GM12872 (cell line): Measurements from ENCODE around the gene XIRP1.

Experiments used
- CTCF ChIP-seq: IDR thresholded peaks from 3 replicates; pipeline ENCODE4 v1.5.1; 2011; ENCODE audit warnings: low read depth, mild to moderate bottlenecking, low read length, moderate library complexity; ENCODE audit not compliant: insufficient read depth

Gene XIRP1

GRCh38 chr3:39142067-39142466 lies 50.3 kb downstream of the XIRP1 start:
- no peak for TF ChIP-seq CTCF

- TF ChIP-seq CTCF: no peak
Observed at GRCh38 chr3:39141171-39141995, 51.0 kb downstream of the XIRP1 start.

- TF ChIP-seq CTCF: no peak
Observed at GRCh38 chr3:39140341-39140971, 51.9 kb downstream of the XIRP1 start.

- no peak for TF ChIP-seq CTCF
Observed at GRCh38 chr3:39139442-39139841, 53.0 kb downstream of the XIRP1 start.

- no peak for TF ChIP-seq CTCF
Observed at GRCh38 chr3:39138804-39139415, 53.5 kb downstream of the XIRP1 start.

GRCh38 chr3:39137991-39138803 lies 54.2 kb downstream of the XIRP1 start:
- no peak for TF ChIP-seq CTCF
